ENCODE measurements around the gene FBXW10B. TPM values are rescaled to one million over a fixed set of nuclear protein-coding genes. Genes with fewer than 3 reads are reported as not detected.

FBXW10B gene
- total RNA-seq, 1 experiment from 2014 or later, result 4.8 TPM

Other genes with a start within 250 kb of the FBXW10B start
- gene CDRT4, start 152.1 kb downstream of the FBXW10B start, total RNA-seq (2014; rRNA removed; shearing (Covaris generic)), result 0.96 TPM in 1 of 2 replicates, not detected in the other
- gene TVP23C, start 56.2 kb downstream of the FBXW10B start, total RNA-seq (2014; rRNA removed; shearing (Covaris generic)), result 22.3 and 32.2 TPM in 2 replicates
- gene TRIM16, start 64.6 kb upstream of the FBXW10B start, total RNA-seq (2014; rRNA removed; shearing (Covaris generic)), result 153 and 163 TPM in 2 replicates
- 49.1 and 97.4 TPM in 2 replicates for gene ZNF286A, start 80.0 kb upstream of the FBXW10B start, total RNA-seq (2014; rRNA removed; shearing (Covaris generic))
- gene TBC1D26, start 112.6 kb upstream of the FBXW10B start, total RNA-seq (2014; rRNA removed; shearing (Covaris generic)), result not detected in 2 replicates

All from A172 (cell line).